Mucosa of stomach (tissue), 1 donor: Measurements from ENCODE around the gene TMC1.
"Not testable (repeated sequence)": the region's sequence is repeated elsewhere in the genome, so short reads cannot be mapped to it uniquely, and the experiment has no call there.

ENCODE experiments used
- H3K27me3 ChIP-seq: one replicate; pipeline ENCODE4 v1.7.0; 2013; ENCODE audit warnings: mild to moderate bottlenecking, low read length; ENCODE audit not compliant: control insufficient read depth, insufficient read depth
- H3K36me3 ChIP-seq: one replicate; pipeline ENCODE4 v1.7.0; 2013; ENCODE audit warnings: low read length; ENCODE audit not compliant: control insufficient read depth, insufficient read depth
- H3K4me1 ChIP-seq: one replicate; pipeline ENCODE4 v1.7.0; 2013; ENCODE audit warnings: mild to moderate bottlenecking, low read length; ENCODE audit not compliant: control insufficient read depth, insufficient read depth
- H3K4me3 ChIP-seq: one replicate; pipeline ENCODE4 v1.7.0; 2013; ENCODE audit warnings: low read length
- H3K9ac ChIP-seq: one replicate; pipeline ENCODE4 v1.7.0; 2013; ENCODE audit warnings: mild to moderate bottlenecking, low read length, moderate library complexity
- H3K9me3 ChIP-seq: one replicate; pipeline ENCODE4 v1.7.0; 2013; ENCODE audit warnings: mild to moderate bottlenecking, low read length, moderate library complexity; ENCODE audit not compliant: control insufficient read depth
- donor health status: Pancreatic carcinoma.

The TMC1 gene

GRCh38 chr9:72487665-72488064, 33.7 kb upstream of the TMC1 start:
- H3K9me3 ChIP-seq, H3K36me3 ChIP-seq: not testable (repeated sequence)

GRCh38 chr9:72489986-72490385, 31.4 kb upstream of the TMC1 start:
- Histone ChIP-seq H3K36me3 (no peaks in the 10 kb centered on the region), H3K4me3 (no peak overlapping the region), H3K27me3 (no peaks in the 10 kb centered on the region), H3K9ac (no peak overlapping the region), H3K4me1 (no peaks in the 10 kb centered on the region), H3K9me3 (no peaks in the 10 kb centered on the region)

More at GRCh38 chr9:72487665-72488064, 33.7 kb upstream of the TMC1 start:
- H3K27me3 ChIP-seq, H3K4me3 ChIP-seq, H3K4me1 ChIP-seq, H3K9ac ChIP-seq: not testable (repeated sequence)

GRCh38 chr9:72491242-72491641, 30.2 kb upstream of the TMC1 start:
- H3K4me3 ChIP-seq, result no peak overlapping the region
- H3K9me3 ChIP-seq, result no peaks in the 10 kb centered on the region
- H3K27me3 ChIP-seq, result no peaks in the 10 kb centered on the region
- H3K9ac ChIP-seq, result no peak overlapping the region
- no peaks in the 10 kb centered on the region for H3K36me3 ChIP-seq
- H3K4me1 ChIP-seq, result peaks cover 4% of the 10 kb centered on the region

- Histone ChIP-seq H3K9me3 (no peaks in the 10 kb centered on the region), H3K4me3 (no peak overlapping the region), H3K4me1 (peaks cover 4% of the 10 kb centered on the region), H3K9ac (no peak overlapping the region), H3K36me3 (no peaks in the 10 kb centered on the region), H3K27me3 (no peaks in the 10 kb centered on the region)
These were observed 27.4 kb upstream of the TMC1 start for GRCh38 chr9:72494051-72494450.

GRCh38 chr9:72497447-72498046, 23.9 kb upstream of the TMC1 start:
- Histone ChIP-seq H3K36me3 (no peaks in the 10 kb centered on the region), H3K27me3 (no peaks in the 10 kb centered on the region), H3K4me3 (no peak overlapping the region), H3K9ac (no peak overlapping the region), H3K9me3 (no peaks in the 10 kb centered on the region), H3K4me1 (peaks cover 4% of the 10 kb centered on the region)

- no peaks in the 10 kb centered on the region for H3K27me3 ChIP-seq
- no peak overlapping the region for H3K4me3 ChIP-seq
- H3K4me1 ChIP-seq, result peaks cover 15% of the 10 kb centered on the region
- no peak overlapping the region for H3K9ac ChIP-seq
- H3K9me3 ChIP-seq, result no peaks in the 10 kb centered on the region
- H3K36me3 ChIP-seq, result no peaks in the 10 kb centered on the region
These were observed 14.8 kb upstream of the TMC1 start for GRCh38 chr9:72506615-72507014.

GRCh38 chr9:72509053-72509452, 12.4 kb upstream of the TMC1 start:
- Histone ChIP-seq H3K9ac (no peak overlapping the region), H3K4me3 (no peak overlapping the region), H3K4me1 (peaks cover 15% of the 10 kb centered on the region), H3K27me3 (no peaks in the 10 kb centered on the region), H3K9me3 (no peaks in the 10 kb centered on the region), H3K36me3 (no peaks in the 10 kb centered on the region)

- Histone ChIP-seq H3K9me3 (no peaks in the 10 kb centered on the region), H3K27me3 (no peaks in the 10 kb centered on the region), H3K36me3 (no peaks in the 10 kb centered on the region), H3K4me3 (no peak overlapping the region), H3K9ac (no peak overlapping the region), H3K4me1 (peaks cover 15% of the 10 kb centered on the region)
These were observed 11.8 kb upstream of the TMC1 start for GRCh38 chr9:72509635-72510034.

GRCh38 chr9:72521011-72521410, 397 bp upstream of the TMC1 start:
- H3K27me3 ChIP-seq, H3K36me3 ChIP-seq, H3K4me3 ChIP-seq, H3K9ac ChIP-seq, H3K4me1 ChIP-seq, H3K9me3 ChIP-seq: not testable (repeated sequence)

- Histone ChIP-seq H3K36me3 (no peaks in the 10 kb centered on the region), H3K4me1 (peaks cover 27% of the 10 kb centered on the region), H3K4me3 (no peak overlapping the region), H3K9ac (no peak overlapping the region), H3K27me3 (no peaks in the 10 kb centered on the region), H3K9me3 (no peaks in the 10 kb centered on the region)
These were observed 3.6 kb downstream of the TMC1 start for GRCh38 chr9:72524820-72525540.

- Histone ChIP-seq H3K9ac (peak overlapping the region; percentile 69), H3K27me3 (no peaks in the 10 kb centered on the region), H3K4me1 (peaks cover 27% of the 10 kb centered on the region), H3K4me3 (peak overlapping the region; percentile 14), H3K36me3 (no peaks in the 10 kb centered on the region), H3K9me3 (no peaks in the 10 kb centered on the region)
These were observed 5.7 kb downstream of the TMC1 start for GRCh38 chr9:72526901-72527800.

- Histone ChIP-seq H3K9me3 (no peaks in the 10 kb centered on the region), H3K9ac (peak overlapping the region; percentile 69), H3K4me3 (peak overlapping the region; percentile 14), H3K4me1 (peaks cover 27% of the 10 kb centered on the region), H3K27me3 (no peaks in the 10 kb centered on the region), H3K36me3 (no peaks in the 10 kb centered on the region)
These were observed 6.4 kb downstream of the TMC1 start for GRCh38 chr9:72527801-72528195.
